Stimulated activated CD8-positive, alpha-beta memory T cell treated with anti-CD3 and anti-CD28 coated beads, Interleukin-12 subunit alpha, Interleukin-12 subunit beta, amount 100 ng/mL, for 24 hours (primary cell): ENCODE measurements around the gene LRRC4C.

Source experiments
- DNase-seq: peaks from one replicate; pipeline ENCODE4 v3.0.0-alpha.2; 2020; ENCODE audit errors: extremely low read depth

Gene LRRC4C

DNA sequence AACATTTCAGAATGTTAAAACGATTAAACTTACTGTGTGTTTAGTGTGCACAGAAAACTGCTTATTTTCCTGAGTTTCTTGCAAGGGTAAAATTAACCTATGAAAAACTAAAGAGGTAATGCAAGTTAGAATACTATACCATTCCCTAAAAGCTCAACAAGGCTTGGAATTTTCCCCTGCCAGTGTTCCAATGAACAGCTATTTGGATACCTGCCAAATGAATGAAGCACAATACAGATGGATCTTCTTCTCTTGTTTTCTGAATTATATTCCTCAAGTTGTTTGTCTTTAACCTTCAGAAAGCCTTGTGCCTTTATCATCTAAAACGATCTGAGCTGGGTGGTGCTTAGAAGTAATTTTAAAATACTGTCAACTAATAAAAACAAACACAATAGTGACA lies 204.5 kb downstream of the LRRC4C start:
- no peak for DNase-seq

DNA sequence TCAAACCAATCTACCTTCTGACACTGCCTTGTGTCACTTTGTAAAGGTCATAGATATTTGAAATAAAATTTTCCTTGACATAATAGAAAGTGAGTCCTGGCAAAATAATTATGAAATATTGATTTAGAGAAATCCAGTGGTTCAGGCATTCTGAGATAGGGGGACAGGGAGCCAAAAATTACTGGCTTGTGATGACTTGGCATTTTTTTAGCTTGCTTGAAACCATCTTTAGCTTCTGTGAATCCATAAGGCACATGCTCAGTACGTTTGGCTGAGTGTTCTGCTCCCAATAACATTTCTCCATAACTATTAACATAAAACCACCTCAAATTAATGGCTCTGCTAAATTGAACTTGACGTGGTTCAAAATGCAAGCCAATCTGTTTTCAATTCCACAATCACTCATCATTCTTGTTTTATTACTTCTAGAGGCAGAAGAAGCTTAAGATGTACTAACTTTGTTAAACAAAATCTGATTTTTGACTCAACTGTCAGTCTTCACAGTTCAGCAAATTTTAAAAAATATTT lies 209.0 kb downstream of the LRRC4C start:
- no peak for DNase-seq

DNA sequence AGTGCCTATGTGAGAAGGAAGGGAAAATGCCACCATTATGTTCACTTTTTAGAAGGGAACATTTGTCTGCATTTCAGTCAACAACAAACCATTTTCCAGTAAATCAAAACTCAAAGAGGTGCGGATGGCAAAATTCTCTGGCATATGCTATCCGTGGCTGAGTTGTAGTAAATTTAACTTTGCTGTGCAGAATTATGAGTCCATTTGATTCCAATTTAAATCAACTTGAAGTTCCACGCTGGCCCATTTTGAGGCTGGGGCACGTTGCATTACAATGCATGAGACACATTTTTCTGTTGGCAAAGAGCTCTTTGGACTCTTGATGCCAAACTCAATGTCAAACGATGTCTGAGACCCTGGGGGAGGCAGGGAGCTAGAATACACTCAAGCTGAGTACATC lies 211.8 kb downstream of the LRRC4C start:
- DNase-seq = no peak

DNA sequence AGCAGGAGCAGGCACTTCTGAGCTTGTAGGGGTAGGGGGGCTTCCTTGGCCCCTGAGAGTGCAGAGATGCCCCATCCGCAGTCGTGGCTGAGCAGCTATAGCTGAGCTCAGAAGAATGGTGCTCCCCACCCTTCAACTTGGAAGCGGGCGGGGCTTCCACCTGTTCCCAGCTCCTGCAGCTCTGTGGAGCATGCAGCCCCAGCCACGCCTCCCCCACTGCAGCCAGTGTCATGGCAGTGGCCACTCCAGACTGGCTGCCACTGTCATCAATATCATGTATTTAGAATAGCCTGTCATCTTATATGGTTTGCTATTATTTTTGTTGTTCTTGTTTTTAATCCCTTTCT lies 213.1 kb downstream of the LRRC4C start:
- DNase-seq = no peak

DNA sequence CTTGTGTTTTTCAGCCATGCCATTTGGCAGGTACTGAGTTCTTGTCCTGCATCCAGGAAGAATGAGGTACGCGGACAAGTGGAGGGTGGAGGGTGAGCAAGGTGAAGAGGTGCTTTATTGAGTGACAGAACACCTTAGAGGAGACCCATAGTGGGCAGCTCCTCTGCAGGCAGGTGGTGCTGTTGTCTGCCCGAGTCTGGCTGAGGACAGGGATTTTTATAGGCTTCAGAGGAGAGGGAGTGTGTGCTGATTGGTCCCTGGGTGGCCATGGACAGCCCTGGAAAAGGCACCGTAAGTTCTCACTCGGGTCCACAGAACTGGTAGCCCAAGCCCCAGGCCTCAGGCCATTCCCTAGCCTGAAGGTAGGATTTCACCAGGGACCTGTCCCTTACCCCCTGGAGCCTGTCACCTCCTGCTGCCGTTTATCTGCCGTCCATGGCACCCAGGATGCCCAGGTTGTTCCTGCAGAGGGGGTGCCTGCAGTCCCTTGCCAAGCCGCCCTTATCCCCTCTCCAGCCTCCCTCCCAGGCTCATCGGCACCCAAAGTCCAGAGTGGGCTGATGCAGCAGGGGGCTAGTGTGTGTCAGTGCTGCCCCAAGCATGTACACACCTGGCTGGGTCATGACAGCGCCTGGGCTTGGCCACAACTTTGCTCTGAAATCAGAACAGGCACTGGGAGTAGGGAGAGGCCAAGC lies 213.6 kb downstream of the LRRC4C start:
- no peak for DNase-seq

DNA sequence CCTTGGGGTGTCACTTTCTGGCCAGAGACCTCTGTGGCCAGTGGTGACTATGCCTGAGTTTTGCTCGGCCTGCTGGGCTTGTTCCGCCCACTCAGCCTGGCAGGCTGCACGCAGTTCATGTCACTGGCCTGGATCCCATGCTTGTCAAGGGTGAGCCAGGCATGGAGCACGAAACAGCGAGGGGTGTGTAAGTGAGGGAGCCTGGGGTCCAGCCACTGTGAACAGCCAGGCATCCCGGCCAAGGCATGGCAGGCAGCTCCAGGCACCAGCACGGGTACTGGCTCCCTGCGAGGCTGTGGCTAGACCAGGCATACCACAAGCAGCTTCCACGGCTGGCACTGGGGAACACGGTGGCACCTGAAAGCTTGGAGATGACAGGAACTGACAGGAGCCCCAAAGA lies 214.3 kb downstream of the LRRC4C start:
- DNase-seq = no peak

DNA sequence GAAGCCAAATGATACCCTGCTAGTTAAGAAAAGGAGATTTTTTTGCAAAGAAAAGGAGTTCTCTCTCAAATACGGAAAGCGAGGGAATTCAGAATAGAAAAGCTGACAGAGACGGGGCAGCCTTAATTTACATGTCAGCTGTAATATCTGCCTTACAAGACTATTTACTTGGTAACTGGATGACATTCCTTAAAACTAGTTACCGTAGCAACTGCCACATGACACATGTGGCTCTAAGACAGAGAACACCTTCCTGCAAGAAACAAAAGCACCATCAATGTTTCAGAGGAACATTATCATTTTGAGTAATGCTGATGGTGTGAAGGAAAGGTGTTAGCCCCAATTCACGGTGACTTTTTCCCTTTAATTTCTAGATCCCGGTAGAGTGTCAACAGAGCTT lies 222.1 kb downstream of the LRRC4C start:
- no peak for DNase-seq

DNA sequence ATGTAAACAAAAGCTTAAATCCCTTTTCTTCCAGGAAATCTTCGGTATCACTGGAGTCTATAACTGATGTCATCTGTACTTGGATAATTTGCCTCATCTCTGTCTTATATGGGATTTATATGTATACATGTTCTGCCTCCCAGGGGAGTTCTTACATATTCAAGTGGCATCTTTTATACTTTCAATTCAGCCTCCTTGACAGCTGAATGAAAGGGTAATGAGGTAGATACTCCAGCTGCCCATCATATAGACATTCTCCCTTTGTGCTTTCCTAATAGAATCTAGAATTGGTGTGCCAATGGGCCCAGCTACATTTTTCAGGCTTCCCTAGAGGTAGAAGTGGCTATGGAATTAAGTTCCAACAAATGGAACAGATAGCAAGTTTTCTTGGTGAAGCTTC lies 223.8 kb downstream of the LRRC4C start:
- DNase-seq = no peak

DNA sequence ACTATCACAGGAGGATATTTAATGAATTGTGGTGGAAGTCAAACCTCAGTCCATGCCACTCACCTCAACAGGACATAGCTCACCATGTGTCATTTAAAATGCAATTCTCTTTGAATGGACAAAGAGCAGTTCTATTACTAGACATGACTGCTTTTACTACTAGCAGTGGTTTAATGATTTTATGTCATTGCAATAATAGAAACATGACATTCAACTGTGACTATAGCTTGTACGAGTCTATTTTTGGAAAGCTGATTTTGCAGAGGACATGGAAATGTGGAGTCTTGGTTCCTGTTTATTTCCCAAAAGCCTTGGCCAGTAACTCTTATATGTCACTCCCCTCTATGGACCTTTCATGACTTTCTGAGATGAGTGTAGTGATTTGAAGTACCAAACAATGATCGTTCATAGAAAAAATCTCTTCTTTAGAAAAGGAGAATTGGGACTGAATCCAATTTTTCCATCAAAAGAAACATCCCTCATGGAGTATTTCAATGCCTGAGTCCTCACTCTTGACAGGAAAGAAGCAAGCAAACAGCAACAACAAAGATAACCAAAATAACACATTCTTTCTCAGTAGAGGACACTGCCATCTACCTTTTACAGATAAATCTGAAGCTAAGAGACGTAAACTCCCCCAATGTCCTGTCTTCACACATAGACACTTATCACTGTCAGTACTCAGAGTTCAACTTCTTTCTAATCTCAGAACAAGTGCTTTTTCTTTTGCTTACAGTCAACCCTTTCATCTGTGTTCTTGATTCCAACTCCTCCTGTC lies 233.4 kb downstream of the LRRC4C start:
- no peak for DNase-seq

DNA sequence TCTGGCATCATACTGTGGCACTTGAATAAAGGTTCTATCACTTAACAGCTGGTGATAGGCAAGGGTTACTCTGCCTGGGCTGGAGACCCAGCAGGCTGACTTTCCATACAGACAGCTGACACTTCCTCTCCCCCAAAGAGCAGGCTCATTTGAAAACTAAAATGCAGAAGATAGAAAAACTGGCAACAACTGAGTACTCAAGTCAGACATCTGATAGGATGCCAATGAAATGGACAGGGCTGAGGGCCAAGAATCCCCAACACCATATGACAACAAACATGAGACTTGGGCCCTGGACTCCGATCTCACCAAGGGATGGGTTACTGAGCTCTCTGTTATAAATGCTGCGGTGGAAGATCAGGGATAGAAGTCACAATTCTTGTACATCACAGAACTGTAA lies 237.2 kb downstream of the LRRC4C start:
- DNase-seq = no peak

DNA sequence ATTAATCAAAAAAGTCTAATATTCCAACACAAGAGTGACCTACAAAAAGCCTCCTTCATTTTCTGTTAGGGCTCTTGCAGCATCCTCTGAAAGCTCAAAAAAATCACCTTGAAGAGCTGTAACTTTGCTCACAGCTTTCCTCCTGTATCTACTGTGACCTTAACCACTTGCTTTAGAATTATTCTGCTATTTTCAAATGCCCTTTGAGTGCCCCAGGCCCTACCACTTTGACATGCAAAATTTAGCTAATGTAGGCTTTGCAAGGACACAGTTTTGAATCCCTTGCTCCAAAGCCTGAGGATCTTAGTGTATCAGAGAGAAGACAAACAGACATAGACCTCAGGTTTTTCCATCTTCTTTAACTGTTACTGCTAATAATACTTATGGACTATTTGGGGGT lies 253.1 kb downstream of the LRRC4C start:
- no peak for DNase-seq

DNA sequence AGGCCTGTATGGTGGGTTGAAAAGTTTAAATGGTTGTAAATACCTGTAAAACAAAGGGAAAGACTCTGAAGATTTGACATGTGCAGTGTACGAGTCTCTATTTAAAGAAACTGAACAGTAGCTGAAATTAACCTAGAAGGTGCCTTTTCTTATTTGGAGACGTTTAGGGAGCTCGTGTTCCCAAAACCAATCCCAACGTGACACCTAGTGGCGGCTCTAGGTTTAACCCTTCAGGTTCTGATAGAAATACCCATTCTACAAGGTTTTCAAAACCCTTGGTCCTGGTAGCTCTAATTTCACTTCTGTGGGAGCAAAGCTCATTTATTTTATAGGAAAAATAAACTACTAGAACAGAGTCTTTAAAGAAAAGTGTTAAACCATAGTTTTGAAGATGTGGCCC lies 258.3 kb downstream of the LRRC4C start:
- no peak for DNase-seq

DNA sequence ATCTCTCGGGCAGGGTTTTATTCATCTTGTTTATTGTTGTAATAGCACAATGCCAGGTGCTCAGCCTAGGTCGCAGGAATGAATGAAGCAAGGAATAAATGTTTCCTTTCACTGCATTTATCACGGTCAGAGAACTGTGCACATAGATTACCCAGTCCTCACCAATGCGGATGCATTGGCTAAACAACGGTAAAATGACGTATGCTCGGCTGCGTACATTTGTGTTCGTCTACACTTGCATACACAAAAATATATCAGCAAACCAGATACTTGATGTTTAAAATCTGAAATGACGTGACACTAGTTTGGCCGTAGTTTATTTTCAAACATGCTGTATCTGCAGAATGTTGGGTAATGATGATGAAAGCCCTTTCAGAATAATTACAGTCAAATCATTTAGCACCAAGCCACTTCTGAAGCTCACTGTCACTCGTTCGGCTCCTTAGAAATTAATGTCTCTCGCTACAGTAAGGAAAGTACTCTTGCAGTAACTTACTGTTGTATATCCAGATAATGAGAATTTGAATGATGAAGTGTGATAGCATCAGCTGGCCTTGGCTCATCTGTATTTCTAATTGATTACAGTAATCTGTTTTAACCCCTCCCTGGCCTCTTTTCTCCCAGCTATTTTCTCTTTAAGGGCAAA lies 268.9 kb downstream of the LRRC4C start:
- DNase-seq = no peak

DNA sequence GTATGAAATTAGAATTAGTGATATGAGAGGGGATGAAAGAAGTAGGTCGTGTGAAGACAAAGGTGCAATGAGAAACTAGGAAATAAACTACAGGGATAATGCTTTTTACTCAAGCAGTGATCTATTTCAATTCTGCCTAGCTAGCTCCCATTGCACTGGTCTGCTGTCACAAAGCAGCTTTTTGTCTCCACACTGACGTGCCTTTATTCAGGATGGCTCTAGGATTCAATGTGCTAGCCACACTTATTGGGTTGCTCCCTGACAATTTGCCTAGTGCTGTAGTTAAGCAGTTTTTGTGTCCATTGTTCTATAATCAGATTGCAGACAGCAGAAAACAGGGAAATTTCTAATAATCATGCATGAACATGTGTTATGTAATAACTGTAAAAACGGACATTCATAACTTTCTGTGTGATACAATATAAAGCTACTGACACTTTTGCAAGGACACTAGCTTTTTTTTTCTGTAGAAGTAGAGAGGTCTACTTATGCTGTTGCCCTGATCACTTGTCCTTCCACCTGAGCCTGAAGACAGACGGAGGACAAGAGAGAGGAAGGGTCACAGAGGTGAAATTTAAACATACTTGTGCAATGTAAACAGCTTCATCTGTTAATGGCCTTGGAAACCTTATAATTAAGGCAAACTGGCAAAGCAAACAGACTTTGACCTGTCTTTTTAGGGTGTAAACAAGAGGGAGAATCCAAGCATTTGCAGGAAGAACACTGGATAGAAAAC lies 269.6 kb downstream of the LRRC4C start:
- DNase-seq = no peak

DNA sequence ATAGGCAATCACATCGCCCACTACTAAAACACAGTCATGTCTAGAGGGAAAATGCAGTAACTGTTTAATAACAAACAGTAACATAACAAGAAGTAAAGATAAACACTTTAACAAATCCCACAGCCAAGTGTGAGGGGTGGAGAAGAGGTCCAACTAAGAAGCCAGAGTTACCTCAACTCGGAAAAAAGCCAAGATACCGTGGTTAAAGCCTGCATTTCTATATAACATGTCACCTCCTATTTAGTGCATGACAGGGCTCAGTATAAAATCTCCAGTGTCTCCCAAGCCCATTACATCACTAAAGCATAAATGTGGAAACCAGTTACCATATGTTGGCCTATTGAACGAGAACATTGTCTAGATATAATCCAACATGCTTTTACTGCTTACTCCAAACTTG lies 281.7 kb downstream of the LRRC4C start:
- no peak for DNase-seq

DNA sequence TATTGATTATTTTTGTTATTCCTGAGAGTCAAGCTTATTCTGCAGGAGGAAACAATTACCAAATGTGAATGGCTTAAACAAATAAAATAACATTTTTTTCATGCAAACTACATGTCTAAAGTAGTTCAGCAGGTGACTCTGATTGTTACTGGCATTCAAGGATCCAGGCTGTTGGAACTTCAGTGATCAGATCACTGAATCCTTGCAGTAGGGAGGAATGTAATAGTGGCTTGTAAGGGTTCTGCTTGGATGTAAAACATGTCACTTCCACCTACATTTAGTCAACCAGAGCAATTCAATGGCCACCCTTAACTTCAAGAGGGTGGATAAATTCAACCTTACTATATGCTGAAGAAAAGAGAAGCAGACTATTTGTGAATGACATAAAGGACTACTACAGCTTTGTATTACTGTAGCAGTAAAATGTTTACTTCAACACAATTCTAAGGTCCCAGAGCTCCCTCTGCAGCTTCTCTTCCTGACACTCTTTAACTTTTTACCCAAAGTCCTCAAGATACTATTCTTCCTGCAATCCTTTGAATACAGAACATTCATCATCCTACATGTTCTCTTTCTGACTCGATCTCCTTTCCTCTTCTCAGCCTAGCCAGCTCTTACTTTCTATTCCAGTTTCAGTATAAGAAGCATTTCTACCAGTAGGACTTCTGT lies 284.0 kb downstream of the LRRC4C start:
- no peak for DNase-seq

DNA sequence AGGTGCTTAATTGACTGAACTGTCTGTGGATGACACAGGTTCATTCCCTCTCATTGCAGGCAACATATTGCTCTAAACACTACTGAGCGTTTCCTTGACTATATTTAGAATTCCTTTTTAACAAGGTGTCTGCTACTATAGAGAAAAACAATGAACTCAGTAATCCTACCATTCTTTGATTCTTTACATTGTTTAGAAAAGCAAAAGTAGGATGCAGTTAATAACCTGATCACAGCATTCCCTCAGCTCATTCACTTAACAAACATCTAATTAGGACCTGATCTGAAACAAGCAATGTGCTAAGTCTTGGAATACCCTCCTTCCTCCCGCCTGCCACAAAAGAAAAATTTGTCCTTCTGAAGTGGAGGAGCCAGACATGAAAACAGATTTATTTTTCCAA lies 313.1 kb downstream of the LRRC4C start:
- no peak for DNase-seq

DNA sequence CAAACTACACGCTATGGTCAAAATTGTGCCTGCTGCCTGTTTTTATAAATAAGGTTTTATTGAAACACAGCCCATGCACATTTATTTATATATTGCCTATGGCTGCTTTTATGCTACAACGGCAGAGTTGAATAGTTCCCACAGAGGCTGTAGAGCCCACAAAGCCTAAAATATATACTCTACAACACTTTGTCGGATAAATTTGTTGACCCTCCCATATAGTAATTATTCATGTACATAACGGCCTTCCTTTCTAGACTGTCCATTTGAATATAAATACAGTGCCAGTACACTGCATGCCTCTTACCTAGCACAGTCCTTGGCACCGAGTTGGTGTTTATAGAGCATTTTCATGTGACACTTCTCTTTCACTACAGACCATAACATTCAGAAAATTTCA lies 314.0 kb downstream of the LRRC4C start:
- no peak for DNase-seq

DNA sequence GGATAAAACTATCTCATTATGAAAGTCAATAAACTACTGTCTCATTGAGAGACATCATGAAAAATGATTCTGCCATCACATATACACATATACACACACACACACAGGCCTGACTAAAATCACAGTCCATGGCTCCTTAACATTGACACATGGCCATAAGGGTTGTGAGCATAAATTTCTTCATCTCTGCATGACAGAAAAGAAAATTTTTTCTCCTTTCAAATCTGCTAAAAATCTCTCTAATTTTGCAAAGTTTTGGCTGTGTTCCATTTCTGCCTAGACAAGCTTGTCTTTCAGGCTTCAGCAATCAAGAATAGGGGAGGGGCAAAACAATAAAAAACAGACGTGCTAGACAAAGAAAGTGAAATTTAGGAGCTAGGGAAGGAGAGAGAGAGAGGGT lies 324.5 kb downstream of the LRRC4C start:
- no peak for DNase-seq

DNA sequence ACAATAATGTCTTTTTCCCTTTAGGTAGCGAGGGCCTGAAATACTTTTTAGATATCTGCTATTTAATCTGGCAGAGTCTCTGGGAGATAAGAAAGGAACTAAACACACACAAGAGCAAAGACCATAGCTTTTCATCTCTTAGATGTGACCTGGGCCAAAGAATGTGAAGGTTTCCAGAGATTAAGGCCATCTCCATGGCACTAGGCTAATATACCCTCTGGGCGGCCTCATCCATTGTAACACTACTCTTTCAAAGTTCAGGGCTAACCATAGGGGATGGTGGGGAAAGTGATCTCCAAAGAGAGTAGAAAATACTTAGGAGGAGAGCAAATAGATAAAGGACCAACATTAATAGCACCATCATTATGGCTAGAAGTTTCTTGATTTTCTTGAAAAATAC lies 326.4 kb downstream of the LRRC4C start:
- no peak for DNase-seq

DNA sequence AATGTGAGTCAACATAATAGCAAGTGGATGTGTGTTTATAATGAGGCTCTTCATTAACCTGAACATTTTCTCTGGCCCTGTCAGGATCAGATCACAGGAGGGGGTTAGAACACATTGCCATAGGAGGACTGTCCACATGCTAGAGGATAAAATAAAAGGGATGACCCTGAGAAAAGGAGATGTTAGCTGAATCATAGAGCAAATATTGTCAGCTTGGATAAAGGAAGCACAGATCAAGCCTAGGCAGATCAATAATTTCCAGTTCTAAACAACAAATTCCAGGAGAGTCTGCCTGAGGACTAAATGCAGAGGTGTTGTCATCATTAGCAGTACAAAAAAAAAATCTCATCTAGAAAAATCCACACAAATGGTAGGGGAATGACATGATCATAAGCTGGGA lies 337.9 kb downstream of the LRRC4C start:
- DNase-seq = no peak

DNA sequence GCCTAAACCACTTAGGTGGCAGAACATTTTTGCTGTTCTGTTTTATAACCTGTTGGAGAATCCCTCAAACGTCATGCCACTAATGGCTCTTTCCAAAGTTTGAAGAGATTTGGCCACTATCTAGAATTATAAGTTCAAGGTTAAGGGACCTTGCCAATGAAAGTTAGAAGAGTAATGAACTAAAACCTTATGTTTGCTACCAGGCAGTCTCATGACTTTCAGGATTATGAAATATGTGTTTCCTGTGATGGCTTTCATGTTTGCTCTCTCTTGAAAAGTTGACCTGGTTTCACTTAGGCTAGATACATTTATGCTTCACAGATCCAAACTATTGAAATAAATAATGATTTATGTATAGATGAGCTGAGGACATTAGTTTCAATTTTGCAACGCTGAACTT lies 340.0 kb downstream of the LRRC4C start:
- no peak for DNase-seq
